NCI-H460 (cell line): ENCODE data around the gene CEBPZ. TPM values are rescaled to one million over a fixed set of nuclear protein-coding genes. Genes with fewer than 3 reads are reported as not detected.
"Not testable (repeated sequence)": the region's sequence is repeated elsewhere in the genome, so short reads cannot be mapped to it uniquely, and the experiment has no call there.

ENCODE experiments used
- DNase-seq: peaks from one replicate; pipeline ENCODE4 v3.0.0-alpha.2; 2016; ENCODE audit warnings: low read depth; ENCODE audit errors: extremely low read depth
- polyA plus RNA-seq: library from polyadenylated mRNA; depleted of rRNA; stranded (reverse); fragments of >200 nt; gene quantifications from 2 replicates; pipeline ENCODE4 v1.2.3, GENCODE V29; 2014; cell fraction: nucleus; rRNA removed
- total RNA-seq: library from RNA; depleted of rRNA; stranded (reverse); fragments of >200 nt; shearing (Covaris generic); gene quantifications from 2 replicates; pipeline ENCODE4 v1.2.3, GENCODE V29; 2014; rRNA removed

Gene CEBPZ
- total RNA-seq, result 68.6 and 70.5 TPM in 2 replicates
- 35.1 and 75.7 TPM in 2 replicates for polyA plus RNA-seq

GRCh38 chr2:37231241-37232130 lies at the start of gene CEBPZ, which contains the start of gene NDUFAF7:
CEBPZ (minus strand) TSS chr2:37231596; CDS start chr2:37231567, 29 bp downstream.
NDUFAF7 (plus strand) TSS chr2:37231658; CDS start chr2:37231706, 48 bp downstream.
- DNase-seq, result peak; percentile 91

GRCh38 chr2:37276291-37276690 lies 44.9 kb upstream of the CEBPZ start:
- DNase-seq, result no peak

- no peak for DNase-seq
Measured at GRCh38 chr2:37274359-37274965, 43.1 kb upstream of the CEBPZ start.

- no peak for DNase-seq
Measured at GRCh38 chr2:37271376-37272067, 40.1 kb upstream of the CEBPZ start.

GRCh38 chr2:37268111-37268510 lies 36.7 kb upstream of the CEBPZ start:
- DNase-seq, result no peak

DNA sequence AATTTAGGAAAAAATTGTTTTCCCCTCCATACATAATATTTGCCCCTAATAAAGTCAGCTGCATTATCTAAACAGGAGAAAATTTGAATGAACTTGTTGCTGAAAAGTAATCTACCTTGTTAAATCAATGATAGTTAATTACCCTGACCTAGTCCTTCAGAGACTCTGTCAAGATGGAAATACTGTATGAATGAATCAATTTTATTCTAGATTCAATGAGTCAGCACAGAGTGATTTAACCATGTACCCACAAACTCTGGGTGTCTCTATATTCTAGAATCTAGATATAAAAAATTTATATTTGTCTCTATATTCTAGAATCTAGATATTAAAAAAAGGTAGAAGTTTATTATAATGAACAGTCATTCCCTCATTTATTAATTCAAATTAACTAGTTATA lies 36.3 kb upstream of the CEBPZ start:
- DNase-seq, result no peak

GRCh38 chr2:37263839-37264238 lies 32.4 kb upstream of the CEBPZ start:
- DNase-seq, result no peak

- DNase-seq, result no peak
Measured at GRCh38 chr2:37262522-37262921, 31.1 kb upstream of the CEBPZ start.

DNA sequence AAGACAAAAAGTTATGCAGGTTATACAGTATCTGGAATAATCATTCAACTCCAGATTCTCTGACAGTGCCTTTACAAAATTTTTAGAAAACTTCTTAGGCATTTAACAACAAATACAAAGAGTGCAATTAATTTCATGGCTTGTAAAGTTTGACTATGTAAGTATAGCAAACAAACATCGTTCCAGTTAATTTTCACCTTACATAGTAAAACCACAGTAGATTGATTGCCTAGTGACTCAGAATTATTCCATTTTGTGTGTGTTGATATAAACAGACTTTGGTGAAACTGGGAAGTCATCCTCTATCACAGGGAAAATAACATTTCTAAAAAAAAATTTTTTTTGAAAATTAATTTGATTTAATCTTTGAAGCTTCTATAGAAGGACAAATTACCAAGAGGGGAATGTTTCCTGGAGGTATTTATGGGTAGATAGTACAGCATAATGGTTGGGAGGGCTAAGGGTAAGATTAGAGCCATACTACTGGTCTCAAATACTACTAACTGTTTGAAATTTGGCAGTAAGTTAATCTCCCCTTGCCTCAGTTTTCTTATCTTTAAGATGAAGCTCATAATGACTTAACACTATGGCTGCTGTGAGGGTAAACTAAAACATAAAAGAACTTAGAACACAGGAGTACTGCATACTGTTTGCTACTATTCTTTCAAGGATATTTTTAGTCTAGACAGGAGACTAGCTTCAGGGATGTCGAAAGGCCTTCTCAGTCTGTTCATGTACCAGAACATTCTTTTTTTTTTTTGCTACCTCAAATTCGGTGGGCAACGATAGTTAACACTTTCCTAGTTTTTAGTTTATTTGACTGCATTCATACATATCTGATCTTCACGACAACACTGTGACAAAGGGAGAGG lies 19.7 kb upstream of the CEBPZ start:
- DNase-seq, result no peak

DNA sequence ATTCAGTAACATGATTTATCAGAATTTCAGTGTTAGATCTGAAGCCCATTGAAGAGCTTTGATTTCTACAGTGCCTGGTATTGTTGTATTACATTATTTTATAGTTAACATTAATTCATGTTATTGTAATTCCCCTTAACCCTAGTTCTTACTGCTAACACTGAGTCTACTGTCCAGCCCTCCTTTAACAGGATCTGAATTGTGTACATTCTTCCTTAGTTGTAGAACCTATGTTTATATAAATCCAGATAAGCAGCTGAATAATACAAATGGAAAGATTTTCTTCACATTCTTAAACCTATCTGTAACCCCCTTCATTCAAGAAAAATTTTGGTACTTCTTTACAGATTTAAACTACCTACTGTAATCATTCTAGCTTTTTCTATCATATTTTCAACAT lies 14.8 kb upstream of the CEBPZ start:
- DNase-seq, result no peak

- no peak for DNase-seq
Measured at GRCh38 chr2:37244755-37245154, 13.4 kb upstream of the CEBPZ start.

- no peak for DNase-seq
Measured at GRCh38 chr2:37244017-37244416, 12.6 kb upstream of the CEBPZ start.

GRCh38 chr2:37243435-37243834 lies 12.0 kb upstream of the CEBPZ start:
- DNase-seq, result no peak

DNA sequence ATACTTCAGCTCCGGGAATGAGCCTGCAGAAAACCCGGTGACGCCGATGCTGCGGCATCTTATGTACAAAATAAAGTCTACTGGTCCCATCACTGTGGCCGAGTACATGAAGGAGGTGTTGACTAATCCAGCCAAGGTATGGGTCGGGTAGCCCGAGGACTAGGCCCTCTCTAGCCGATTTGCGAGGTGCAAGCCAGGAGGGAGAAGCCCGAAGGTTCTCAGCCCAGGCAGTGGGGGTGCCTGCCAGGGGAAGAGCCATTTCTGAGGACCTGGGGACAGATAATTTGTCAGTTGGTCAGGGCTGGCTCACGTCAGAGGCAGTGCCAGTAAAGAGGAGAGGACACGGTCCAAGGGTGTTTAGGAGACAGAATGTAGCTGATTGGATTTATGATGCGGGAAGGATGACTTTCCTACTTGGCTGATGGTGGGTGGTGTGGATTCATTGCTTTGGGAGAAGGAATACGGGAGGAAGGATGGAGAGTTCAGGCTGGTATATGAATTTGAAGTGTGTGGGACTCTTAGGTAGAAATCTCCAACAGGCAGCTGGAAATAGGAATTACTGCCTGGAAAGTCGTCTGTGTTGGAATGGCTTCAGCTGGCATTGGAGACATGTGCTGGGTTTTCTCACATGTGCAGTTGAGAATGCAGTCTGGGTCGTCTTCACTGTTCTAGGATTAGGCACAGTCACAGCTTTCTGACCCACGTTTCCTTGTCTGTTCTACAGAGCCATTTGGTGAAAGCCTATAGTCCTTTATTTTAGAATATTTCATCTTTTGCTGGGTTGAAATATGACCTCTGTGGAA lies 936 bp upstream of the CEBPZ start:
- no peak for DNase-seq

GRCh38 chr2:37230581-37230980 lies 815 bp downstream of the CEBPZ start:
- no peak for DNase-seq

DNA sequence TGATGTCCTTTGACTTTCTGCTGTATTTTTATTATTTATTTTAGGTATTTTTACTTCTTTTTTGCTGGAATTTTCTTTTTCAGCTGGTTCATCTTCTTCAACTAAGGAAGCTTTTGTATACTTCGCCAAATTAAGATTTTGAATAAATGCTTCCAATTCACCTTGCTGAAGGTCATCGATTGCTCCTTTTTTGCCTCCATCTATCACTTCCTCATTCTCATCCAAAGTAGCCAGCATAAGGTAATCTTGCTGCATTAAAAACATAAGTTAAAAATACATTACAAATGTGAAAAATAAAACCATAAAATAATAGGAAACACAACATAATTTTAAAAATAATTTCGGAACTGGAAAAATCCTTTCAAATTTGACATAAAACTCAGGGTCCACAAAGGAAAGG lies 2.6 kb downstream of the CEBPZ start:
- DNase-seq, result no peak

DNA sequence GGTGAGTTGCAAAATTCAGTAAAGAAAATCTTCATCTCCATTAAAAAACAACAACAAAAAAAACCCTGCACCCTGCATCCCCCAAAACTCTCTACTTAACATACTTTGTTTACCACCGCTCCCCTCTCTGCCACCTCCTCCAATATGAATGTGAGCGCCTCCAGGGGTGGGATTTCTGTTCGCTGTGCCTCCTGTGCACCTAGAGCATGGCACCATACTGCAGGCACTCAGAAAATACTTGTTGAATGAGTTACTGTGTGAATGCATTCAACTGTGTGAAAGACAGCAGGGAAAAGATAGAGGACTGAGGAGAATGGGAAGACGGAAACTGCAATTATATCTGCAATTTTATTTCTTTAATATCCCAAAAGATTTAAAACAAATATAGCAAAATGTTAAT lies 4.5 kb downstream of the CEBPZ start:
- DNase-seq, result no peak

- DNase-seq, result not testable (repeated sequence)
Measured at GRCh38 chr2:37225129-37225528, 6.3 kb downstream of the CEBPZ start.

DNA sequence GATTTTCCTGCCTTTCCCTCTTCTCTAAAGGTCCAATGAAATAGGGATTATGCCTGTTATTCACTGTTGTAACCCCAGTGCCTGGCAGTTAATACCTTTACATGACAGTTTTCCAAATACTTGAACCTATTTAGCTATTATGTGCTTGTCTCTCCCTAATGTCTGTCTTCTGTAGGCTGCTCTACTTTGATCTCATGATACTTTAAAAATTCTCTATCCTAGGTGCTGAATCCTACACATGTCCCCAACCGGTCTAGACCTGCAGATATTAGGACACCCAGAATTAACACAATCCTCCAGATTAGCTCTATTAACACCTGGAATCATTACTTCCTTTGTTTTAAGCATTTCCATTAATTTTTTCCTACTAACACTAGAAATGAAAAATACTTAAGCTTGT lies 7.3 kb downstream of the CEBPZ start:
- no peak for DNase-seq
